Measurements from ENCODE around the gene PPARGC1A.

GRCh38 chr4:23759066-23759465, 130.8 kb downstream of the PPARGC1A start:
- no peak for TF ChIP-seq CTCF (IDR thresholded peaks at IDR 0.05)
- no peak for TF ChIP-seq POLR2A (IDR thresholded peaks at IDR 0.05; ENCODE audit: low read depth)
